AG10803 (cell line): ENCODE results near the gene CHST1.

Experiments used
- DNase-seq: peaks from one replicate; pipeline ENCODE4 v3.0.0; 2010; ENCODE audit warnings: low read depth
- H3K4me3 ChIP-seq: 2 replicates; pipeline ENCODE4 v1.5.1; 2011; ENCODE audit warnings: mild to moderate bottlenecking, low read length, control low read depth
- CTCF ChIP-seq: conservative IDR thresholded peaks from 2 replicates; pipeline ENCODE4 v1.5.1; 2011; ENCODE audit warnings: mild to moderate bottlenecking, low read length, control low read depth, inconsistent platforms

Gene CHST1

GRCh38 chr11:45684440-45684839 lies 19.0 kb upstream of the CHST1 start:
- H3K4me3 ChIP-seq = no peak overlapping the region
- no peak for DNase-seq
- TF ChIP-seq CTCF = no peak

GRCh38 chr11:45683271-45684058 lies 18.0 kb upstream of the CHST1 start:
- no peak for TF ChIP-seq CTCF
- H3K4me3 ChIP-seq = no peak overlapping the region
- no peak for DNase-seq

- no peak overlapping the region for H3K4me3 ChIP-seq
- DNase-seq = no peak
- TF ChIP-seq CTCF = no peak
Measured at GRCh38 chr11:45679806-45680205, 14.4 kb upstream of the CHST1 start.

- no peak for TF ChIP-seq CTCF
- DNase-seq = no peak
Measured at GRCh38 chr11:45678976-45679375, 13.6 kb upstream of the CHST1 start.

GRCh38 chr11:45677770-45678512 lies 12.5 kb upstream of the CHST1 start:
- no peak for TF ChIP-seq CTCF
- DNase-seq = no peak

More at GRCh38 chr11:45678976-45679375, 13.6 kb upstream of the CHST1 start:
- no peak overlapping the region for H3K4me3 ChIP-seq

GRCh38 chr11:45676522-45677095 lies 11.2 kb upstream of the CHST1 start:
- TF ChIP-seq CTCF = no peak
- no peak for DNase-seq

More at GRCh38 chr11:45677770-45678512, 12.5 kb upstream of the CHST1 start:
- no peak overlapping the region for H3K4me3 ChIP-seq

GRCh38 chr11:45675646-45676045 lies 10.2 kb upstream of the CHST1 start:
- TF ChIP-seq CTCF = no peak
- DNase-seq = no peak
- no peak overlapping the region for H3K4me3 ChIP-seq

More at GRCh38 chr11:45676522-45677095, 11.2 kb upstream of the CHST1 start:
- H3K4me3 ChIP-seq = no peak overlapping the region
